Sigmoid colon (tissue), 7 donors: ENCODE data around the gene SFMBT2. TPM values are rescaled to one million over a fixed set of nuclear protein-coding genes. Genes with fewer than 3 reads are reported as not detected.

Experiments used
- DNase-seq: peaks from one replicate; pipeline ENCODE4 v3.0.0-alpha.2; 2019
- H3K27ac ChIP-seq, 4 donors: fragments of 200-600 bp; sonication (generic); one replicate each; pipeline ENCODE4 v1.5.1; 2016 to 2019; ENCODE audit warnings: mild to moderate bottlenecking in 1 of 4
- H3K27me3 ChIP-seq, 3 donors: fragments of 200-600 bp; sonication (generic); one replicate each; pipeline ENCODE4 v1.5.1; 2019; ENCODE audit warnings: mild to moderate bottlenecking in 1 of 3
- H3K36me3 ChIP-seq, 4 donors: fragments of 200-600 bp; sonication (generic); one replicate each; pipeline ENCODE4 v1.5.1; 2016 to 2019
- H3K4me1 ChIP-seq, 4 donors: fragments of 200-600 bp; sonication (generic); one replicate each; pipeline ENCODE4 v1.5.1; 2017 to 2019
- H3K4me3 ChIP-seq, 4 donors: fragments of 200-600 bp; sonication (generic); one replicate each; pipeline ENCODE4 v1.5.1; 2017 to 2019; ENCODE audit warnings: mild to moderate bottlenecking in 2 of 4, moderate library complexity in 1 of 4
- H3K9me3 ChIP-seq, 4 donors: fragments of 200-600 bp in 3 of 4; sonication (generic) in 3 of 4; one replicate each; pipeline versions ENCODE4 v1.5.1 to v1.6.1; 2013 to 2019
- EP300 ChIP-seq, 4 donors: sonication (generic); formaldehyde crosslinking; IDR thresholded peaks; one replicate each; pipeline ENCODE4 v1.6.1; 2017; ENCODE audit warnings: antibody characterized with exemption in 4 of 4
- POLR2A ChIP-seq, 2 donors: fragments of 450-650 bp; IDR thresholded peaks; one replicate each; pipeline ENCODE4 v1.6.1; 2016; ENCODE audit warnings: antibody characterized with exemption in 2 of 2, mild to moderate bottlenecking in 2 of 2, moderate library complexity in 2 of 2
- POLR2AphosphoS5 ChIP-seq, 4 donors: sonication (generic); formaldehyde crosslinking; IDR thresholded peaks; one replicate each; pipeline ENCODE4 v1.6.1; 2017; ENCODE audit warnings: antibody characterized with exemption in 4 of 4
- WGBS, 2 donors: extraction: QIAGEN DNeasy Blood & Tissue Kit; methylation state at CpG; one replicate each; pipeline ENCODE4 v1.1.7; 2013; 5-methylcytosine and 5-hydroxymethylcytosine counted together
- intact Hi-C: fragments of 100-400 bp; cut with DNase I; formaldehyde crosslinking; loops from one replicate; pipeline ENCODE4 v1.15.1; 2023
- polyA plus RNA-seq, 3 donors: library from polyadenylated mRNA; stranded (reverse); fragments of 200-250 nt; gene quantifications; one replicate each; pipeline ENCODE4 v1.2.3, GENCODE V29; 2013
- total RNA-seq, 4 donors: library from RNA; depleted of rRNA; stranded (reverse); fragments of >200 nt; gene quantifications; one replicate each; pipeline ENCODE4 v1.1.0, GENCODE V29; 2016
- TF ChIP-seq, protein P1 (sequence below), 4 experiments: fragments of 450-650 bp in 3 of 4; fragments of 200-600 bp in 1 of 4; IDR thresholded peaks; one replicate each; pipeline ENCODE4 v1.5.1; 2016 to 2019; ENCODE audit warnings: antibody characterized with exemption in 4 of 4, mild to moderate bottlenecking in 3 of 4, moderate library complexity in 2 of 4
- donor health status: healthy with polysubstance abuse.
- donor health status: Bipolar disorder and iron deficiency.
- donor health status: healthy.

Gene SFMBT2
- total and polyA plus RNA-seq, 7 donors: 0.60 to 6.4 (median 4.2) TPM

DNA sequence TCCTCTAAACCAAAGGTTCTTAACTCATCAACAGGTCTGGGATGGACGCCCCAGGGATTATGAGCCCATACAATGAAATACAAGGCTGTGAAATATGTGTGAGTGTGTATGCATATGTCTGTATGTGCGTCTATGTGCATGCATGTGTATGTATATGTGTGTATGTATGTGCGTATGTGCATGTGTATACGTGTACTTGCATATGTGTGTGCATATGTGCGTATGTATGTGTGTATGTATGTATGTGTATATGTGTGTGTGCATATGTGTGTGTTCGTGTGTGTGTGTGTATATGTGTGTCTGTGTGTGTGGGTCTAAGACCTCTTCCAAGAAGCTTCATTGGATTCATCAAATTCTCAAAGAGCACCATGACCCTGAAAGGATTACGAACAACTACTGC lies 112.3 kb downstream of the SFMBT2 start:
- Histone ChIP-seq H3K9me3 (no peaks in the 10 kb centered on the region), H3K27me3 (no peaks in the 10 kb centered on the region), H3K4me1 (peaks cover 0 to 34% (median 27%) of the 10 kb centered on the region in 4 donors), H3K4me3 (no peak overlapping the region), H3K27ac (no peak overlapping the region), H3K36me3 (no peaks in the 10 kb centered on the region)
- TF ChIP-seq, protein P1, sequence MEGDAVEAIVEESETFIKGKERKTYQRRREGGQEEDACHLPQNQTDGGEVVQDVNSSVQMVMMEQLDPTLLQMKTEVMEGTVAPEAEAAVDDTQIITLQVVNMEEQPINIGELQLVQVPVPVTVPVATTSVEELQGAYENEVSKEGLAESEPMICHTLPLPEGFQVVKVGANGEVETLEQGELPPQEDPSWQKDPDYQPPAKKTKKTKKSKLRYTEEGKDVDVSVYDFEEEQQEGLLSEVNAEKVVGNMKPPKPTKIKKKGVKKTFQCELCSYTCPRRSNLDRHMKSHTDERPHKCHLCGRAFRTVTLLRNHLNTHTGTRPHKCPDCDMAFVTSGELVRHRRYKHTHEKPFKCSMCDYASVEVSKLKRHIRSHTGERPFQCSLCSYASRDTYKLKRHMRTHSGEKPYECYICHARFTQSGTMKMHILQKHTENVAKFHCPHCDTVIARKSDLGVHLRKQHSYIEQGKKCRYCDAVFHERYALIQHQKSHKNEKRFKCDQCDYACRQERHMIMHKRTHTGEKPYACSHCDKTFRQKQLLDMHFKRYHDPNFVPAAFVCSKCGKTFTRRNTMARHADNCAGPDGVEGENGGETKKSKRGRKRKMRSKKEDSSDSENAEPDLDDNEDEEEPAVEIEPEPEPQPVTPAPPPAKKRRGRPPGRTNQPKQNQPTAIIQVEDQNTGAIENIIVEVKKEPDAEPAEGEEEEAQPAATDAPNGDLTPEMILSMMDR (IDR thresholded peaks at IDR 0.05): no peak
- TF ChIP-seq POLR2A (IDR thresholded peaks at IDR 0.05): no peak
- no peak for TF ChIP-seq POLR2AphosphoS5 (IDR thresholded peaks at IDR 0.05)
- TF ChIP-seq EP300 (IDR thresholded peaks at IDR 0.05): no peak
- intact Hi-C loops: no loop called here
- whole genome bisulfite sequencing, 2 donors: 88 to 90% methylated on average over 7 of the region's 7 CpGs
- no peak for DNase-seq

DNA sequence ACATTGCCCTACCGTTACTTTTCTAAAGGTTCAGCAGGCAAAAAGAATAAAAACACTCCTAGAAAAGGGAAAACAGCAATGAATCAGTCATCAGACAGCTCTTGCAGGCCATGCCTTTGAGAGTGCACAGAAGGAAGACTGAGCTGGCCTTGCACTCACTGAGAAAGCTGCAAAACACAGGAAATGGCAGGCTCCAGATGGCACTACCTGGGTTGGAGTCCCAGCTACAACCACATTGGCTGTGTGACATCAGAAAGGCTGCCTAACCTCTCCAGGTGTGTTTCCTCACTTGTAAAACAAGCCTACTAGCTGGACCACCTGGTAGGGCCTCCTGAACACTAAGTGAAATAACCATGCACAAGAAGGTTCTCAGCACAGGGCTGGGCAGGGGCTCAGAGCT lies 113.7 kb downstream of the SFMBT2 start:
- Histone ChIP-seq H3K27me3 (no peaks in the 10 kb centered on the region), H3K4me1 (peaks cover 0 to 20% (median 17%) of the 10 kb centered on the region in 4 donors), H3K4me3 (no peak overlapping the region), H3K36me3 (no peaks in the 10 kb centered on the region), H3K27ac (no peak overlapping the region), H3K9me3 (no peaks in the 10 kb centered on the region)
- DNase-seq: no peak
- no peak for TF ChIP-seq POLR2A (IDR thresholded peaks at IDR 0.05)
- no peak for TF ChIP-seq EP300 (IDR thresholded peaks at IDR 0.05)
- TF ChIP-seq POLR2AphosphoS5 (IDR thresholded peaks at IDR 0.05): no peak
- TF ChIP-seq, protein P1 (IDR thresholded peaks at IDR 0.05): no peak
- intact Hi-C loops: no loop called here
- 80 to 95% methylated on average over 1 of the region's 1 CpG for WGBS, 2 donors

DNA sequence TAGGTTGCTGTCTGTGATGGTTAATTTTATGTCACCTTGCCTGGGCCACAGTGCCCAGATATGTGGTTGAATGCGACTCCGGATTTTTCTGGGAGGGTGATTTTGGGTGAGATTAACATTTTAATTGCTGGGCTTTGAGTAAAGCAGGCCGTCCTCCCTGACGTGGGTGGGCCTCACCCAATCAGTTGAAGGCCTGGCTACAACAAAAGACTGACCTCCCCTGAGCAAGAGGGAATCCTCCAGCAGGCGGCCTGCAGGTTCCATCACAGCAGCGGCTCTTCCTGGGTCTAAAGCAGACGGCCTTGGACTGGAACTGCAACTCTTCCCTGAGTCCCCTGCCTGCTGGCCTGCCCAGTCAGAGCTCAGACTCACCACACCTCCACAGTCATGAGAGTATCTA lies 114.2 kb downstream of the SFMBT2 start:
- no peaks in the 10 kb centered on the region for H3K36me3 ChIP-seq
- H3K9me3 ChIP-seq: no peaks in the 10 kb centered on the region
- TF ChIP-seq POLR2A (IDR thresholded peaks at IDR 0.05) (no peak), EP300 (IDR thresholded peaks at IDR 0.05) (no peak)
- TF ChIP-seq, protein P1 (IDR thresholded peaks at IDR 0.05): no peak
- H3K27me3 ChIP-seq: no peaks in the 10 kb centered on the region
- H3K4me1 ChIP-seq: peaks cover 0 to 16% (median 12%) of the 10 kb centered on the region in 4 donors
- H3K4me3 ChIP-seq: no peak overlapping the region
- 90 to 95% methylated on average over 7 of the region's 7 CpGs for WGBS, 2 donors
- no peak for DNase-seq
- intact Hi-C loops: no loop called here
- no peak overlapping the region for H3K27ac ChIP-seq

DNA sequence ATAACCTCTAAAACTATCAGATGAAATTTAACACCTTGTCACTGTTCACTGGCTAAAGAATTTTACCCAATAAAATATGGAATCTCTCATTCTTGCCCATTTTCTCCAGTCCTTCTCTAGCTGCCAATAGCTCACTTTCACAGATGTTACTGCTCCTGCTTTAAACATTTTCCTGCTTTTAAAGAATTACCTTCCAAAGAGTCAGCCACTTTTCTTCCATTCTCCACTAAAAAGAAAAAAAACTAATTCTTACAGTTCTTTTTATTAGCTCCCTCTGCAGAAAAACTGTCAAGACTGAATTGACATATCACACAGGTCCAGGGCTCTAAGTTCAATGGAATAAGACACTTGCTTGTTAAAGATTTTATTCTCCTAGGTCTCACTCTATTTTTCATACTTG lies 114.8 kb downstream of the SFMBT2 start:
- intact Hi-C loops: no loop called here
- Histone ChIP-seq H3K9me3 (no peaks in the 10 kb centered on the region), H3K4me3 (no peak overlapping the region), H3K27me3 (no peaks in the 10 kb centered on the region), H3K36me3 (no peaks in the 10 kb centered on the region), H3K4me1 (peaks cover 0 to 11% (median 8%) of the 10 kb centered on the region in 4 donors), H3K27ac (no peak overlapping the region)
- TF ChIP-seq, protein P1 (IDR thresholded peaks at IDR 0.05): no peak
- no peak for TF ChIP-seq POLR2AphosphoS5 (IDR thresholded peaks at IDR 0.05)
- TF ChIP-seq POLR2A (IDR thresholded peaks at IDR 0.05): no peak
- DNase-seq: no peak

DNA sequence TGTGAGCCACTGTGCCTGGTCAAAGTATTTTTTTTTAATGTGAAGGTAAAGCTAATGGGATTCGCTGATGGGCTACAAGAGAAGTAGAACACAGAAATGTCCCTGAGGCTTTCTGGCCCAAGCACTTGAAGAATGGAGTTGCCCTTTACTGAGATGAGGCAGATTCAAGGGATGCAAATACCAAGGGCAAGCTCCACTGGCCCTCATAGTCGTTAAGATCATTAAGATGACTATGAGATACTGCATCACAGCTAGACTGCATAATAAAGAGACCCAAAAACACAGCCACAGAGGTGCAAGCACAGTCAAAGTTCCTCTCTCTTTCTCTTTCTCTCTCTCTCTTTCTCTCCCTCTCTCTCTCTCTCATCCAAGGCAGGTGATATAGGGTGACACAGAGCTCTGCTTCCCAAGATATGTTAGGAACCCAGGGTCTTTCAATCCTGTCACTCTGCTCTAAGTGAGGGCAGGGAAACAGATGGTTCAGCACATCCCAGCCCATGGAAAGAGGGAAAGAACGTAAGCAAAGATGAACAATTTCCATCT lies 117.4 kb downstream of the SFMBT2 start:
- intact Hi-C loops: no loop called here
- H3K36me3 ChIP-seq: no peaks in the 10 kb centered on the region
- H3K4me1 ChIP-seq: no peaks in the 10 kb centered on the region
- TF ChIP-seq EP300 (IDR thresholded peaks at IDR 0.05) (no peak), POLR2A (IDR thresholded peaks at IDR 0.05) (no peak)
- no peak overlapping the region for H3K4me3 ChIP-seq
- H3K27me3 ChIP-seq: no peaks in the 10 kb centered on the region
- 68 to 76% methylated on average over 3 of the region's 3 CpGs for WGBS, 2 donors
- H3K9me3 ChIP-seq: no peaks in the 10 kb centered on the region
- no peak for DNase-seq
- no peak overlapping the region for H3K27ac ChIP-seq
